K562 (cell line): Measurements from ENCODE around the gene HDHD3. TPM values are rescaled to one million over a fixed set of nuclear protein-coding genes. Genes with fewer than 3 reads are reported as not detected.
A peak's percentile ranks its signal among the peaks of the same experiment; 100 is the strongest.

Experiments
- CREBBP ChIP-seq: IDR thresholded peaks from one replicate; pipeline ENCODE4 v1.6.1; 2012; ENCODE audit warnings: low read depth, mild to moderate bottlenecking, control low read depth, inconsistent platforms, low read length
- DNMT1 ChIP-seq: fragments of 450-650 bp; IDR thresholded peaks from 2 replicates; pipeline ENCODE4 v1.6.1; 2016; ENCODE audit warnings: antibody characterized with exemption, mild to moderate bottlenecking
- ELK1 ChIP-seq: sonication (generic); formaldehyde crosslinking; IDR thresholded peaks from 2 replicates; pipeline ENCODE4 v1.8.1; 2022; ENCODE audit warnings: missing genetic modification reagents
- FOXP4 ChIP-seq: sonication (generic); formaldehyde crosslinking; IDR thresholded peaks from 2 replicates; pipeline ENCODE4 v1.8.0; 2022; ENCODE audit warnings: mild to moderate bottlenecking, missing genetic modification reagents, borderline replicate concordance
- HSF4 ChIP-seq: fragments of 250-450 bp; sonication (Bioruptor Pico); IDR thresholded peaks from 2 replicates; pipeline ENCODE4 v2.1.2; 2022; ENCODE audit warnings: mild to moderate bottlenecking, moderate library complexity, borderline replicate concordance
- NR0B1 ChIP-seq: fragments of 450-650 bp; IDR thresholded peaks from one replicate; pipeline ENCODE4 v1.6.1; 2018; ENCODE audit warnings: mild to moderate bottlenecking, moderate library complexity; ENCODE audit not compliant: partially characterized antibody
- PHB ChIP-seq: fragments of 250-450 bp; sonication (Bioruptor Pico); IDR thresholded peaks from 2 replicates; pipeline ENCODE4 v1.5.0; 2021
- SRSF3 ChIP-seq: fragments of 200-400 bp; formaldehyde crosslinking; IDR thresholded peaks from 2 replicates; pipeline ENCODE4 v1.6.1; 2016; ENCODE audit warnings: mild to moderate bottlenecking, low read length, moderate library complexity; ENCODE audit not compliant: insufficient read depth
- TAL1 ChIP-seq: fragments of 450-650 bp; IDR thresholded peaks from 2 replicates; pipeline ENCODE4 v1.6.1; 2016; ENCODE audit warnings: mild to moderate bottlenecking
- TCF15 ChIP-seq: fragments of 250-450 bp; sonication (Bioruptor Pico); IDR thresholded peaks from 2 replicates; pipeline ENCODE4 v1.8.0; 2022; ENCODE audit warnings: moderate library complexity, mild to moderate bottlenecking, inconsistent platforms
- TEAD1 ChIP-seq, 2 experiments: fragments of 450-650 bp in 1 of 2; sonication (generic) in 1 of 2; formaldehyde crosslinking; IDR thresholded peaks; 2 replicates each; pipeline versions ENCODE4 v1.4.0 to v1.8.0; 2020 to 2022; ENCODE audit warnings: mild to moderate bottlenecking in 2 of 2, missing genetic modification reagents in 1 of 2
- TRIM28 ChIP-seq: fragments of 450-650 bp; IDR thresholded peaks from 2 replicates; pipeline ENCODE4 v1.6.1; 2017
- ZNF239 ChIP-seq: fragments of 250-450 bp; sonication (Bioruptor Pico); IDR thresholded peaks from 2 replicates; pipeline ENCODE4 v1.4.0; 2020; ENCODE audit warnings: mild to moderate bottlenecking
- ZNF277 ChIP-seq: fragments of 250-450 bp; sonication (Bioruptor Pico); IDR thresholded peaks from 2 replicates; pipeline ENCODE4 v1.8.0; 2022; ENCODE audit warnings: inconsistent platforms, mild to moderate bottlenecking, moderate library complexity, borderline replicate concordance
- ZNF592 ChIP-seq: fragments of 450-650 bp; IDR thresholded peaks from 2 replicates; pipeline ENCODE4 v1.6.1; 2017; ENCODE audit warnings: antibody characterized with exemption, mild to moderate bottlenecking
- ZNF644 ChIP-seq: fragments of 200-800 bp; sonication (Bioruptor generic); IDR thresholded peaks from 2 replicates; pipeline ENCODE4 v1.6.1; 2016; ENCODE audit warnings: low read depth, missing genetic modification characterization, missing compliant biosample characterization
- ZNF76 ChIP-seq: fragments of 250-450 bp; sonication (Bioruptor Pico); IDR thresholded peaks from 2 replicates; pipeline ENCODE4 v1.4.0; 2020; ENCODE audit warnings: mild to moderate bottlenecking, moderate library complexity, borderline replicate concordance
- ZNF764 ChIP-seq: fragments of 250-450 bp; sonication (Bioruptor Pico); IDR thresholded peaks from 2 replicates; pipeline ENCODE4 v1.4.0; 2020; ENCODE audit warnings: low read depth, mild to moderate bottlenecking, moderate library complexity
- ZNF778 ChIP-seq: fragments of 450-650 bp; formaldehyde crosslinking; IDR thresholded peaks from 2 replicates; pipeline ENCODE4 v1.4.0; 2020; ENCODE audit warnings: mild to moderate bottlenecking, moderate library complexity
- polyA plus RNA-seq, 8 experiments: library from polyadenylated mRNA; depleted of rRNA in 4 of 8; stranded (reverse) in 5 of 8; unstranded in 3 of 8; fragments of >200 nt; fragmentation: Nextera tagmentation in 2 of 8; fragmentation: Illumina TruSeq in 1 of 8; extraction: Ambion mirVana in 2 of 8; extraction: Trizol in 1 of 8; gene quantifications; 2 replicates each; pipeline versions ENCODE4 v1.2.1 to v1.2.3, GENCODE V29; 2011 to 2014; ENCODE audit warnings: inconsistent platforms in 1 of 8, missing spikeins in 1 of 8
- total RNA-seq, 7 experiments: library from RNA; depleted of rRNA in 6 of 7; stranded (reverse); fragments of >200 nt in 6 of 7; fragmentation: Illumina TruSeq in 2 of 7; extraction: Trizol in 2 of 7; gene quantifications; 2 replicates each; pipeline versions ENCODE4 v1.2.1 to v1.2.3, GENCODE V29; 2011 to 2021; ENCODE audit warnings: low replicate concordance in 1 of 7

HDHD3 gene
- total and polyA plus RNA-seq, 9 of the 15 experiments (the other 6 are each of a cell fraction or from before 2014, with no cell fraction given) = 1.1 to 19.1 (median 10.9) TPM

- TF ChIP-seq ELK1 (CRISPR knock-in tag) (no peak), NR0B1 (no peak), CREBBP (no peak), ZNF644 (tag) (peak; percentile 96), ZNF277 (no peak), TAL1 (no peak), TCF15 (CRISPR knock-in tag) (peak; percentile 94), DNMT1 (no peak), TRIM28 (no peak), ZNF592 (peak; percentile 98), HSF4 (CRISPR knock-in tag) (peak; percentile 65; the same call in 1 of the 2 replicates), ZNF76 (CRISPR knock-in tag) (peak; percentile 92), ZNF778 (no peak), PHB (no peak), FOXP4 (CRISPR knock-in tag) (no peak), TEAD1 (CRISPR knock-in tag; IDR thresholded peaks at IDR 0.05) (peak in 1 of 2 experiments; percentile 97; a peak in 2 of 4 replicates), ZNF764 (CRISPR knock-in tag) (no peak), SRSF3 (no peak), ZNF239 (CRISPR knock-in tag) (peak; percentile 86)
Observed at GRCh38 chr9:113345671-113346070, 31.1 kb downstream of the HDHD3 start (continued).
